PC-3 (cell line): ENCODE results near the gene GLB1L.

Experiments used
- CTCF ChIP-seq: fragments of 300-600 bp; sonication (generic); conservative IDR thresholded peaks from 2 replicates; pipeline ENCODE4 v1.5.1; 2017; ENCODE audit warnings: antibody characterized with exemption, low read depth, mild to moderate bottlenecking, low read length
- EZH2 ChIP-seq: fragments of 300-600 bp; sonication (generic); IDR thresholded peaks from one replicate; pipeline ENCODE4 v1.6.1; 2017; ENCODE audit warnings: antibody characterized with exemption, mild to moderate bottlenecking, low read length; ENCODE audit not compliant: unreplicated experiment

- TF ChIP-seq CTCF (peak; percentile 37; the same call in 1 of the 2 replicates), EZH2 (no peak)
Measured at GRCh38 chr2:219279151-219279915, 34.1 kb upstream of the GLB1L start, which contains the start of gene DNAJB2.
